PC-9 (cell line): ENCODE data around the gene XRCC3. TPM values are rescaled to one million over a fixed set of nuclear protein-coding genes. Genes with fewer than 3 reads are reported as not detected.

Experiments
- BruUV-seq: library from RNA; stranded (reverse); fragments of 400-500 nt; replicated peaks from 2 replicates; lab custom pipeline; 2021; lab: Mats Ljungman, UMichigan
- CTCF ChIA-PET: fragments of 300-600 bp; sonication (Branson Sonifier 250); formaldehyde crosslinking; loops from one replicate; lab custom pipeline; 2022; ENCODE audit warnings: antibody characterized with exemption; lab: Charles Lee
- POLR2A ChIA-PET: fragments of 300-600 bp; sonication (Branson Sonifier 250); formaldehyde crosslinking; loops from one replicate; lab custom pipeline; 2022; ENCODE audit warnings: antibody characterized with exemption; ENCODE audit not compliant: unreplicated experiment; lab: Charles Lee
- DNase-seq, 2 experiments: peaks; one replicate each; pipeline versions ENCODE4 v3.0.0 to v3.0.0-alpha.2; 2015 to 2022; ENCODE audit warnings: mixed read lengths in 1 of 2
- H2AFZ ChIP-seq: fragments of 200-600 bp; sonication (generic); 2 replicates; pipeline ENCODE4 v1.8.1; 2017; ENCODE audit warnings: antibody characterized with exemption
- H3F3A ChIP-seq: fragments of 200-600 bp; sonication (generic); 2 replicates; pipeline ENCODE4 v1.8.1; 2017; ENCODE audit warnings: antibody characterized with exemption, mild to moderate bottlenecking, low read depth; ENCODE audit not compliant: insufficient read depth
- H3K27ac ChIP-seq: fragments of 200-600 bp; sonication (generic); 2 replicates; pipeline ENCODE4 v1.6.1; 2016; ENCODE audit warnings: mixed run types
- H3K27me3 ChIP-seq: fragments of 200-600 bp; sonication (generic); 2 replicates; pipeline ENCODE4 v1.6.1; 2016; ENCODE audit warnings: low read depth, mixed run types; ENCODE audit not compliant: insufficient read depth
- H3K36me3 ChIP-seq: fragments of 200-600 bp; sonication (generic); 2 replicates; pipeline ENCODE4 v1.6.1; 2016; ENCODE audit warnings: low read depth, mixed run types
- H3K4me1 ChIP-seq: fragments of 200-600 bp; sonication (generic); replicated peaks from 2 replicates; pipeline ENCODE4 v1.6.1; 2016; ENCODE audit warnings: mixed run types; ENCODE audit not compliant: insufficient read depth
- H3K4me2 ChIP-seq: fragments of 200-600 bp; sonication (generic); 2 replicates; pipeline ENCODE4 v1.6.1; 2017; ENCODE audit warnings: mixed run types
- H3K4me3 ChIP-seq: fragments of 200-600 bp; sonication (generic); 2 replicates; pipeline ENCODE4 v1.6.1; 2016; ENCODE audit warnings: mixed run types
- H3K79me2 ChIP-seq: fragments of 200-600 bp; sonication (generic); 2 replicates; pipeline ENCODE4 v1.6.1; 2017; ENCODE audit warnings: low read depth, mixed run types
- H3K9me2 ChIP-seq: fragments of 200-600 bp; sonication (generic); 2 replicates; pipeline ENCODE4 v1.8.1; 2017; ENCODE audit warnings: mild to moderate bottlenecking; ENCODE audit not compliant: insufficient read depth
- H3K9me3 ChIP-seq: fragments of 200-600 bp; sonication (generic); 2 replicates; pipeline ENCODE4 v1.8.1; 2016; ENCODE audit warnings: low read depth; ENCODE audit not compliant: insufficient read depth
- H4K20me1 ChIP-seq: fragments of 200-600 bp; sonication (generic); 2 replicates; pipeline ENCODE4 v1.8.1; 2017; ENCODE audit not compliant: insufficient read depth
- EZH2 ChIP-seq: fragments of 200-600 bp; sonication (generic); IDR thresholded peaks from 2 replicates; pipeline ENCODE4 v1.8.0; 2017; ENCODE audit warnings: antibody characterized with exemption, low read depth
- intact Hi-C: fragments of 100-400 bp; cut with micrococcal nuclease; formaldehyde crosslinking; loops from one replicate; pipeline ENCODE4 v1.10.0; 2022; ENCODE audit not compliant: unreplicated experiment
- total RNA-seq: library from RNA; stranded (reverse); gene quantifications from 2 replicates; pipeline ENCODE4 v1.2.3, GENCODE V29; 2021
- TF ChIP-seq, protein P1 (sequence below): fragments of 200-600 bp; sonication (generic); conservative IDR thresholded peaks from 2 replicates; pipeline ENCODE4 v1.6.1; 2017; ENCODE audit warnings: mixed run types, antibody characterized with exemption, mild to moderate bottlenecking, moderate library complexity

Gene XRCC3
- total RNA-seq, 1 experiment from 2014 or later = 65.1 TPM

GRCh38 chr14:103696070-103696402, 19.2 kb downstream of the XRCC3 start:
- CTCF ChIA-PET = no interaction called here
- peaks cover 15% of the 10 kb centered on the region for H3K4me1 ChIP-seq
- no TSS peak for BruUV-seq
- no peak for TF ChIP-seq EZH2
- H3K27me3 ChIP-seq = no peaks in the 10 kb centered on the region
- H3K27ac ChIP-seq = no peak overlapping the region
- no peaks in the 10 kb centered on the region for H3K9me2 ChIP-seq
- POLR2A ChIA-PET = no interaction called here
- H3K4me2 ChIP-seq = no peak overlapping the region
- H2AFZ ChIP-seq = no peak overlapping the region
- H3K9me3 ChIP-seq = no peaks in the 10 kb centered on the region
- peaks cover 74% of the 10 kb centered on the region for H3F3A ChIP-seq
- no peak for DNase-seq
- no peak overlapping the region for H3K4me3 ChIP-seq
- peaks cover 61% of the 10 kb centered on the region for H4K20me1 ChIP-seq
- H3K79me2 ChIP-seq = no peaks in the 10 kb centered on the region
- H3K36me3 ChIP-seq = peaks cover 36% of the 10 kb centered on the region
- intact Hi-C loops = no loop called here

- Histone ChIP-seq H3K4me3 (no peak overlapping the region), H3K27me3 (no peaks in the 10 kb centered on the region), H3K4me1 (peaks cover 15% of the 10 kb centered on the region), H3F3A (peaks cover 80% of the 10 kb centered on the region), H4K20me1 (peaks cover 66% of the 10 kb centered on the region), H3K4me2 (no peak overlapping the region), H3K9me2 (no peaks in the 10 kb centered on the region), H3K79me2 (no peaks in the 10 kb centered on the region), H3K36me3 (peaks cover 36% of the 10 kb centered on the region), H2AFZ (no peak overlapping the region), H3K9me3 (no peaks in the 10 kb centered on the region), H3K27ac (no peak overlapping the region)
- intact Hi-C loops = no loop called here
- ChIA-PET POLR2A (no interaction called here), CTCF (interaction anchor here (0.6 kb wide), 1 partner anchor 17 kb away, joined by 3 read pairs; no protein-coding TSS in a partner anchor)
- no peak for TF ChIP-seq EZH2
- TF ChIP-seq, protein P1, sequence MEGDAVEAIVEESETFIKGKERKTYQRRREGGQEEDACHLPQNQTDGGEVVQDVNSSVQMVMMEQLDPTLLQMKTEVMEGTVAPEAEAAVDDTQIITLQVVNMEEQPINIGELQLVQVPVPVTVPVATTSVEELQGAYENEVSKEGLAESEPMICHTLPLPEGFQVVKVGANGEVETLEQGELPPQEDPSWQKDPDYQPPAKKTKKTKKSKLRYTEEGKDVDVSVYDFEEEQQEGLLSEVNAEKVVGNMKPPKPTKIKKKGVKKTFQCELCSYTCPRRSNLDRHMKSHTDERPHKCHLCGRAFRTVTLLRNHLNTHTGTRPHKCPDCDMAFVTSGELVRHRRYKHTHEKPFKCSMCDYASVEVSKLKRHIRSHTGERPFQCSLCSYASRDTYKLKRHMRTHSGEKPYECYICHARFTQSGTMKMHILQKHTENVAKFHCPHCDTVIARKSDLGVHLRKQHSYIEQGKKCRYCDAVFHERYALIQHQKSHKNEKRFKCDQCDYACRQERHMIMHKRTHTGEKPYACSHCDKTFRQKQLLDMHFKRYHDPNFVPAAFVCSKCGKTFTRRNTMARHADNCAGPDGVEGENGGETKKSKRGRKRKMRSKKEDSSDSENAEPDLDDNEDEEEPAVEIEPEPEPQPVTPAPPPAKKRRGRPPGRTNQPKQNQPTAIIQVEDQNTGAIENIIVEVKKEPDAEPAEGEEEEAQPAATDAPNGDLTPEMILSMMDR = no peak
- DNase-seq = no peak
- no TSS peak for BruUV-seq
These were observed 19.8 kb downstream of the XRCC3 start for GRCh38 chr14:103695296-103696069.

GRCh38 chr14:103694572-103695026, 20.7 kb downstream of the XRCC3 start:
- peaks cover 36% of the 10 kb centered on the region for H3K36me3 ChIP-seq
- no peaks in the 10 kb centered on the region for H3K79me2 ChIP-seq
- H2AFZ ChIP-seq = no peak overlapping the region
- H3K4me2 ChIP-seq = no peak overlapping the region
- ChIA-PET POLR2A (interaction anchor here (0.7 kb wide), 1 partner anchor 583 kb away, joined by 6 read pairs; no protein-coding TSS in a partner anchor), CTCF (interaction anchor here (0.6 kb wide), 1 partner anchor 18 kb away, joined by 3 read pairs; no protein-coding TSS in a partner anchor)
- H3K27ac ChIP-seq = no peak overlapping the region
- H3K9me2 ChIP-seq = no peaks in the 10 kb centered on the region
- H3K4me1 ChIP-seq = peaks cover 15% of the 10 kb centered on the region
- peaks cover 72% of the 10 kb centered on the region for H4K20me1 ChIP-seq
- no peaks in the 10 kb centered on the region for H3K27me3 ChIP-seq
- H3K4me3 ChIP-seq = no peak overlapping the region
- BruUV-seq = no TSS peak
- H3K9me3 ChIP-seq = no peaks in the 10 kb centered on the region
- peaks cover 83% of the 10 kb centered on the region for H3F3A ChIP-seq
- intact Hi-C loops = loop anchor here (5.0 kb wide), 1 partner anchor 132 kb away; the partner anchor contains the start of genes BAG5 and COA8
- DNase-seq = no peak
- TF ChIP-seq, protein P1 = no peak
- TF ChIP-seq EZH2 = no peak
